A172 (cell line): ENCODE measurements around the gene SSR3. TPM values are rescaled to one million over a fixed set of nuclear protein-coding genes. Genes with fewer than 3 reads are reported as not detected.

ENCODE experiments used
- DNase-seq: peaks from one replicate; pipeline ENCODE4 v3.0.0-alpha.2; 2015; ENCODE audit warnings: low spot score
- total RNA-seq: library from RNA; depleted of rRNA; stranded (reverse); fragments of >200 nt; shearing (Covaris generic); gene quantifications from 2 replicates; pipeline ENCODE4 v1.2.3, GENCODE V29; 2014

SSR3 gene
- total RNA-seq, 1 experiment from 2014 or later, result 285 TPM

DNA sequence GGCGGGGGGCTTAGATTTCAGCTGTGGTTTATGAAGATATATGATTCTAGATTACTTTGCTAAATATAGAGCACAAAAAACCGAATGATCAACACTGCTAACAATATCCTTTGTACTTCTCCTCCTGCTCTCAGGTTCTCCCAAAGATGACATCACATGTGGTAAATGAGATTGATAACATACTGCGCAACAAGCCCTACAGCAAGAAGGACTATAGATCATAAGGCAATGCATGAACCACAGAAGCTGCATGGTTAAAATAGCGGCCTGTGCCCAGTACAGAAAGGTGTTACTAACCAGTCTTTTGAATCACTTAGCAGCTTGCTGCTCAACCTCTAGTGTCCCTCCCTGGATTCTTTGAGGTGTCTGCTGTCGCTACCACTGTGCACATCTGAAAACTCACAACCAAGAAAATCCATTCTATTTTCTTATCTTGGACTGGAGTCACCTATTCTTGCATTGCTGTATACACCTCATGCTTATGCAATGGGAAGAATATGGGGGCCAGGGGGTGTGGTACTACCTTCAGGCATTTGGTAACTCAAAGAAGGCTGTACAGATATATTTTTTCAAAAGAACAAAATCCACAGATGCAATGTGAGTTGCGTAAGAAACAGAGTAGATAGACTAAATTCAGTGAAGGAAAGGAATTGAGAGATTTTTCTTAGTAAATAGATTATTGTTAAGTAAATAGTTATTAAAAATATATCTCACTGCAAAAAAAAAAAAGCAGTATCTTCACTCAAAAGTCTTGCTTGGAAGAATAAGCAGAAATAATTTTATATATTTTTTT lies 18.2 kb downstream of the SSR3 start:
- DNase-seq, result no peak

DNA sequence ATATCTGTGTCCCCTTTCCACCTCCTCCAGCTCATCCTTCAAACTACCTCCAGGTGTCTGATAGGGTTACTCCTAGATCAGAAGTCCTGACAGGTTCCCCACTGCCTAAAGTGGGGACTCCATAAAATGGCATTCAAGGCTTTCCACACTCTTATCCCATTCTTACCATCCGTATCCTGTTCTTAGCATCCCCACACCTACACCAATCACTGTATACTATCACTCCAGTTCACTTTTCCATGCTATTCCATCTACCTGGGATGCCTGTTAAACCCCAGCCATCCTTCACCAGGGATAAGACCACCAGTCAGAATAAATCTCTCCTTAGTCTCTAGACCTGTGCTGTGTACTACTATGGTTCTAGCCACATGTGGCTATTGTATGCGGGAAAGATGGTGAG lies 19.1 kb downstream of the SSR3 start:
- no peak for DNase-seq

DNA sequence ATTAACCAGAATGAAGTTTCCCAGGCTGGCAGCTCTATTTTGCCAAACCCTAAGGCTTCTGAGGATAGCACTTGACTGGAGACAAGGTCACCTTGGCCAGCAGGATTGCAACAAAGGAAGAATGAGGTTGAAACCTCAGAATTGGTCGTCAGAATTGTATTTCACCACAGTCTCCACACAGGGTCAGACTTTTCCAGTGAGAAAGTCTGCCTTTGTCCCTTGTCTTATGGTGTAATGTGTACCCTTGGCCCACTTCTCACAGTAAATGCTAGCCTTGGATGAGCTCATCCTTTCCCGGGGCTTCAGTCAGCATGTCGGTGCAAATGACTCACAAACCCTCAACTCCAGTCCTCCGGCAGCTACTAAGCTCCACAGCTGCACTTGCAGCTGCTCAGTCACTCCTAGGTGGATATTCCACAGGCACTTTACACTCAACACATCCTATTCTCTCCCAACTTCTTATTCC lies 19.7 kb downstream of the SSR3 start:
- peak; percentile 96 for DNase-seq

DNA sequence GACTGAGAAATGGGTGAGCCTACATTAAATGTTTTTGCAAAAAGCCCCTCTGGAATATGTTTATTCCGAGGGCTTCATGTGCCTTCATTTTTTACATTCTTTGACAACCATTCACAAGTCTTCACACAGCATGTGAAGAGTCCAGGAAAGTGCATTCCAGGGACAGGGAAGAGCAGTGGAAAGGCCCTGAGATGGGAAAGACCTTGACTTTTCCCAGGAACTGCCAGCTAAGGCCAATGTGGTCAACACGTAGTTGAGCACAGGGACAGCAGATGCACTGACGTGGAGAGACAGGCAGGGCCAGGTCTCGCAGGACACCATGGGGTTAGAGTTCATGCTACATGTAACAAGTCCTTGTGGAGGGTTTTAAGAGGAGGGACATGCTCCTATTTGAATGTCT lies 21.7 kb downstream of the SSR3 start:
- DNase-seq, result no peak

DNA sequence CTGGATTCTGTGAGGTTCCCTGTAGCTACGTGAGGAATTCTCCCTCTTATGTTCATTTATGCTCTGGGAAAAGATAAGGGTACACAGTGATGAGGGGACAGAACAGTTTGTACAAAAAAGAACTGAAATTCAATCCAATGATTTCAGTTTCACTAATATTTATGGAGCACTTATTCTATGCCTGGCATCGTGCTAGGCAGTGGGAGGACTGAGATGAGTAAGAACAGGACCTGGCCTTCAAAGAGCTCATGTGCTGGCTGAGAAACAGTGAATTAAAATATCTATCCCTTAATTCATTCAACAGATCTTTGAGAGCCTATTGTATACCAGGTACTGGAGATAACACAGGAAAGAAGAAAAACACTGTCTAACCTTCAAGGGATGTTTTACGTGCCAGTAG lies 22.2 kb downstream of the SSR3 start:
- DNase-seq, result no peak

DNA sequence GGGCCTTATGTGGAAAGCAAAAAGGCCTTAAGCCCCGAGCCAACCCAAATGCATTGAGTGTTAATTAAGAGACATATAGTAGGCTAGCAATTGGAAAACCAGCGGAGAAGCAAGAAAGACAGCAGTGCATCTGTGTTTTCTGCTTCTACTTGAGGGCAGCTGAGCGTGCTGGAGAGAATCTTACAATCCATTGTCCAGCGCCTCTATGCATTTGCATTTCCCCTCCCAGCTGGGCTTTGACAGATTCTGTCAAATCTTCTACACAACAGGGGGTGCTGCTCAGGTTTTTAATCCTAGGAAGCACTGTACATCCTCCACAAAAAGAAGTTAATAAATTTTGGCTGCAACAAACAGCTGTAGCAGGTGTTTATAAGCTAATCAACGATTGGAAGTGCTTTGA lies 23.9 kb downstream of the SSR3 start:
- no peak for DNase-seq

DNA sequence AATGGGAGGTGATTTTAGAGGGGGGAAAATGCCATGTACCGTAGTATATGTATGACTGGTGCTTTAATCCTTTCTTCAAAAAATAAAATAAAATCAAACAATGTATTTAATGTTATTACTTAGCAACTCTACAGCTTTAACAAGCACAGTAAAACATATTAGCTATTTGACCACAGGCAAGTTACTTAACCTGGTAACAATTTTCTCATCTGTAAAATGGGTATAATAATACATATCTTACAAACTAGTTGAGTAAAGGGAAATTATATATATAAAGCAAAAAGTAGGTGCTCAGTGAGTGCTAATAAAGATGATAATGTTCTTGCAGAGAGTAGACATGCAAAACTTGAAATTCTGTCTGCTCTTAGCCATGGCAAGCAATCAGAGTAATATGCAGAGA lies 27.9 kb downstream of the SSR3 start:
- no peak for DNase-seq

DNA sequence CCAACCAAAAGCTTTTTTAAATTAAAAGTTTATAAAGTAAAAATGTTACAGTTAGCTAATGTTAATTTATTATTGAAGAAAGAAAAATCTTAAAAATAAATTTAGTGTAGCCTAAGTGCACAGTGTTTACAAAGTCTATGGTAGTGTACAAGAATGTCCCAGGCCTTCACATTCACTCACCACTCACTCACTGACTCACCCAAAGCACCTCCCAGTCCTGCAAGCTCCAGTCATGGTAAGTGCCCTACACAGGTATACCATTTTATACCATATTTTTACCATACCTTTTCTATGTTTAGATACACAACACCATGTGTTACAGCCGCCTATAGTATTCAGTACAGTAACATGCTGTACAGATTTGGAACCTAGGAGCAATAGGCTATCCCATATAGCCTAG lies 29.1 kb downstream of the SSR3 start:
- no peak for DNase-seq

DNA sequence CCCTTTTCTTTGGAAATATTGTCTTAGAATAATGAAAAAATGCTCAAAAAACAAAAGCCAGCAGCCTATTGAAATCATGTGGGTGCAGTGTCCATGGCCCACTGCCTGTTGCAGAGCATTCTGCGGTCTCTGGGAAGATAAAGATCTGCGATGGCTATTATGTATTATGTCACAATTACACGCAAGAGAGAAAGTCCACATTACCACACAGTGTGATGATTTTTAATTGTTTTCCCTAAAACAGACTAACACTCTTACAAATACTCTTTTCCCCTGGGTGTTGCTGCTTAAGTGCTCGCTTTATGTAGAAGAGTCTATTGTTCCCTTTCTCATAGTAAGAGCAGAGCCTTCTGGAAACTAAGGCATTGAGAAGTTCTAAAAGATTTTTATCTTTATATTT lies 32.2 kb downstream of the SSR3 start:
- DNase-seq, result no peak

DNA sequence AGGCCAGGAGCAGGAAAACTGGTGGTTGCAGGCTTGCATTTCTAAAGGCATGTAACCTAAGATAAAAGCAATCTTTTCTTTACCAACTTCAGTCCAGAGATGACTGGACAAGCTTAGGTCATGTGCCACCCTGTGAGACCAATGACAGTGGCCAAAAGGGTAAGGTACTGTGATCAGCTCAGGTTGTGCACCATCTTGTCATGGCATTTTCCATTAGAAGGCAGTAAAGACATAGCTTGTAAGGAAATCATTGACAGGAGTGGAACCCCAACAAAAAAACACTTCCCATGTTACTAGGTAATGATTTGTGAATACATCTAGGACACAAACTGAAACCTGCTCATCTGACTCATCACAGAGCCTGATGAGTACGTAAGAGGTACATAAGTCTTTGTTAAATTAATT lies 35.2 kb downstream of the SSR3 start:
- no peak for DNase-seq

DNA sequence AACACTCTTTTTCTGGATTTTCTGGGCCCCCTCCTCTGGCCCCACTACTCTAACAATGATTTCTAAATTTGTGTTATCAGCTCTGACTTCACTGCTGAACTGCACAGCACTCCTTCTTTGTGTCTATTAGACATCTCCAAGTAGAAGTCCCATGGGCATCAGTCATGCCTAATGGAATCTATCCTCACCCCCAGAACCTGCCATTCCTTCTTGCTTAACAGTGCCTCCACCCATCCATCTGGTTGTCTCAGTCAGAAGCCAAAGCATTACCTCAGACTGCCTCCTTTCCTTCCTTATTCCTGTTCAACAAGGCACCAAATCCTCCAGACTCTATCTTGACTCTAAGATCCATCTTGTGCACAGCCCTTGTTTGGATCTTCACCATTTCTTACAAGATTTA lies 36.2 kb downstream of the SSR3 start:
- DNase-seq, result no peak

DNA sequence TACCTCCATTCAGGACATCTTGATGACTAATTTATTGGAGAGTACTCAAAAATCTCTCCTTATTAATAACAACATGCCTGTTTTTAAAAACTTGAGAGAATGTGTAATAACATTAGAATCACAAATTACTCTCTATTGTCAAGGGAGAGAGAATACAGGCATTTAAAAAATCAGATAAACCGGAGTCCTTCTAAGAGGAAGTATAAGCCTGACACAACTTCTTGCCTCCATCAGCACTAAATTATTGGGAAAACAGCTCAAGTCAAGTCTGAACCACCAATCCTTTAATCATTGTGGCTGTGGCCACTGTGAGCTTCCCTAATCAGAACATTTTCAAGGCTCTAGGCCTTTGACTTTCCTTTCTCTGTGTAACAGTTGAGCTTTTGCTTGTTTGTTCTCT lies 38.0 kb downstream of the SSR3 start:
- no peak for DNase-seq

DNA sequence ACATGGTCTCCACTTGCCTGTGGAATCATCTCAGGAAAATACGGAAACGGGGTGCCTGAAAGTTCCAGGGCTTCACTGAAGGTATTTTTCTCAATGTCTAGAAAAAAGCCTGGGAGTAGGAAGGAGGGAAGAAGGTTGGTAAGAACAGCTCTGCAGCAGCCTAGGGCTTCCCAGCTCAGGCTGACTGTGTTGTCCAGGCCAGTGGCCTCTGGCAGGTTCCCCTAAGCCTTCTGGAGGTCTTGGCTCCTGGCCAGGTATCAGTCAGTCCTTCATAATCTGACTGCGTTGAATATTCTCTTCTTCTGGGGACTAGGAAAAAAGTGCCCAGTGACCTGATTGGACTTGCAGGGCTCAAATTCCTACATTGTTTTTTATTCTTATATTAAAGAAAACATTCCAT lies 38.6 kb downstream of the SSR3 start:
- DNase-seq, result no peak

DNA sequence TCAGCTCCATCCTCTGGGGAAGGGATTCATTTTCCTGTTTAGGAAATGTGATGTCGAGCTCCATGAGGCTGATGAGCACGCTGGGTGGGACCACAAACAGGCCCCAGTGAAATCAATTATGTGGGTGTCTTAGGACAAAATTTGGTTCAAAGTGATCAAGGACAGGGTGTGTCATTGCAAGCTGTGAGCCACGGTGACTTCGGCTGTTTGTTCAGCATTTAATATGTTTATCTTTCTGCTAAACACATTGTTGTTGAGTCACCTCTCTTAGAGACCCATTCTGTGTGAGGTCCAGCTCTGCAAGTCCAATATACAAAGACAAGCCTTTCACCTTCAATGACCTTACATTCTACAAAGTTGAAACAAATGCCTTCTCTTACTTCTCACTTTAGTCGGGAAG lies 41.3 kb downstream of the SSR3 start:
- DNase-seq, result peak; percentile 19

DNA sequence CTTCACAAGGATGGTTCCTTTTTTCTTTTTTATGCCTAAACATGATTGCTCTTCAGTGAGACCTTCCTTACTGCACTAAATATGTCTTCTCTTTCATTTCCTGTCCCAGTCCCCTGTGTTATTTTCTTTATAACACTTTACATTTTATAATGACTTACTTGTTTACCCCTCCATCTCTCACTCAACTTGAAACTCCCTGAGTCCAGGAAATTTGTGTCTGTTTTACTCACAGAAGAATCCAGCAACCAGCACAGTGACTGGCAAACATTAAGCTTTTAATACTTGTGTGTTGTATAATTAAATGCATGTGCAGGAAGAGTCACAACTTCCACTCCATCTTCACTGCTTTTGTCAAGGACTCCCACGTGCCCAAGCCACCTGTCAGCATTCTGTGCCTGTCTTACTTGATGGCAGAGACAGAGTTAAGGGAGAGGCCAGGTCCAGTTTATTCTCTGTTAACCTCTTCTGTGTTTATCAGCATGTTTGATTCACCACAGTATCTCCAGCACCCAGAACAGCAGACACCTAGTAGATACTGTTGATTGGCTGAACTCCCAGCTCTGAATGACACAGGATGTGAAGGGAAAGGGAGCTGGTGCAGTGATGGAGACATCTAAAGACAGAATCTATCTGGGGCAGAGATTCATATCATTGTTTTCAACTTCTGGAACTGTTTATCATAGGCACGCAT lies 42.8 kb downstream of the SSR3 start:
- DNase-seq, result no peak

DNA sequence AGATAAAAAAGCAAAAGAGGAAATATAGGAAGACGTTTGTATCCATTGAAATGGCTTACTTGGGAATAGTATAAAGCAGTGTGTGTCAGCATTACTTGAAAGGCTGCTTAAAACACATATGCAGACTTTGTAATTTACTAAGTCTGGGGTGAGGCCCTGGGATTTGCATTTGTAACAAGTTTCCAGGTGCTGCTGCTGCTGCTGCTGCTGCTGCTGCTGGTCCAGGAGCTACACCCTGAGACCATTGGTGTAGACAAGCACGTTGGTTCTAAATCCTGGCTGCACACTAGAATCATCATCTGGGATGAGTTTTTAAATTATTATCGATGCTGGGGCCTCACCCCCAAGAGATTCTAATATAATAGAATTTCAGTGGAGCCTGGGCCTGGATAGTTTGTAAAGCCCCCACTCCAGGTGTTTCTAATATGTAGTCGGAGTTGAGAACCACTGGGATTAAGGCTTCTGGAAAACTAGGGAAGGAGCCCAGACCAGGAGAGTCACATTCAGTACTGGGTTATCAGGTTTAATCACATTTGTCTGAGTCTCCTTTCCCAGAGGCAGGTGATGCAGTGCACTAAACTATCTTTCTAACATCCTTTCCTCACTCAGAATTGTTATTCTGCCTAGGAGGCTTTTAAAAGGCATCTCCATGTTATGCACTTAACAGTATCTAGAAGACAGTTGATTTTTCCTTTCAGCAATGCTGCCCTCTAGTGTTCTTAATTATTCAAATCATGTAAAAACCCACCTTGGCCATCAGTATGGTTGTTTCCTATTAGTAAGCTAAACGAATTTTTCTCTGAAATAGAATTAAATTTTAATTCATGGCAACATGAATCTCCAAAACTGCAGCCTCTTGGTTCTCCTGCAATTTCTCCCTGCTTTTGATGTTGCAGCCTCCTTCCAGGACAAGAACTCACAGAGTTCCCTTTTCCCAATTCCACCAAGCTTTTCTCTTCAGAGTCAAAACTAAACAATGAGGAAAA lies 45.4 kb downstream of the SSR3 start:
- DNase-seq, result peak; percentile 61

DNA sequence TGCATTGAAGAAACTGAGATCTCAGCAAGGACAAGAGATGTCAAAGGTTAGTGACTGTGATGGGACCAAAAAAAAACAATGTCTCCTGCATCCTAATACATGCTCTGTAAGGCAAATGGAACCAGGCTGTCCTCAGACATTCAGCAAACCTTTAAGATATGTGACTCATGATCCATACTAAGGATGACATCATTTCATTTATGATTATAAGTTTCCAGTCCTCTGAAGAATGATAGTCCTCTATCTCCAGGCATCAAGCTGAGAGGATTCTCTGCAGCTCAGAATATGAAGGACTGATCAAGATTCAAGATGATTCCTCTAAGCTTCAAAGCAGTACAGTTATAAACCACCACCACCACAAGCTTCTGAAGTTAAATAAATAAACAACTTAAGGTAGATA lies 47.6 kb downstream of the SSR3 start:
- DNase-seq, result no peak

DNA sequence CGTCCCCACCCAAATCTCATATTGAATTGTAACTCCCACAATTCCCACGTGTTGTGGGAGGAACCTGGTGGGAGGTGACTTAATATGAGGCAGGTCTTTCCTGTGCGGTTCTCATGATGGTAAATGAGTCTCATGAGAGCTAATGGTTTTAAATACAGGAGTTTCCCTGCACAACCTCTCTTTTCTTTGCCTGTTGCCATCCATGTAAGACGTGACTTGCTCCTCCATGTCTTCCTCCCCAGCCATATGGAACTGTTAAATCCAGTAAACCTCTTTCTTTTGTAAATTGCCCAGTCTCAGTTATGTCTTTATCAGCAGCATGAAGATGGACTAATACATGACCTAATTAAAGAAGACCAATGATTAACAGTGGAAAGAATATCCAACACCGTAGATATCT lies 56.6 kb downstream of the SSR3 start:
- DNase-seq, result no peak

DNA sequence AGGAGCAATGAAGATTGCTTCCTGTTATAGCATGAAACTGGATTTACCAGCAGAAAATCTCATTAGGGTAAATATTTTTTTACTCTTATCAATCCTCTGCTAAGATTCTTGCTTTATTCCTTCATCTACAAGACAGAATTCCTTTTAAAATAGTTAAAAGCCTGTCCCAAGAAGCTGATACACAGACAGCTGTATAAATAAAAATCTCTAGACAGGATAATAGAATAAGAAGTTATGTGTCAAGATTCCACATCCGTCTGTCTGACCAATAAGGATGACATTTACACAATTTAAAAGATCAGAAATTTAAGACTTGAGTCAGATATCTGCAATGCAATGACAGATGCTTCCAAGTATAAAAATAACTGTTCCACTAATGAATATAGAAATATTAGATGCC lies 57.6 kb downstream of the SSR3 start:
- DNase-seq, result no peak

DNA sequence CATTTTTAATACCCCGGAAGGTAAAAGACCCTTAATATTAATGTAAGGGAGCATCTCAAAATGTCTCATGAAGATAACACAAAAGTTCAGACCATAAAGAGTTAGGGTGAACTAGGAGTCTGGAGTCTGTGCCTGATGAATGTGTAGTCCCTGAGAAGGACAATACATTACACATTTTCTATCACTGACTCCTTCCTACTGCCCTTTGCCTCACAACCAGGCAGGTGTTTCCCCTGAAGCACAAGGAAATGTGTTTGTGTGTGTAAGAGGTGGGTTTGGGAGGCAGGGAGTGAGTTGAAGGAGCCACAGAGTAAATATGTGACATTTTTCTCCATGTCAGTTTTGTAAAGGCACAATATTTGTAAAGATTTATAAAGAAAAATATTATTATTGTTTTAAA lies 59.1 kb downstream of the SSR3 start:
- DNase-seq, result no peak

DNA sequence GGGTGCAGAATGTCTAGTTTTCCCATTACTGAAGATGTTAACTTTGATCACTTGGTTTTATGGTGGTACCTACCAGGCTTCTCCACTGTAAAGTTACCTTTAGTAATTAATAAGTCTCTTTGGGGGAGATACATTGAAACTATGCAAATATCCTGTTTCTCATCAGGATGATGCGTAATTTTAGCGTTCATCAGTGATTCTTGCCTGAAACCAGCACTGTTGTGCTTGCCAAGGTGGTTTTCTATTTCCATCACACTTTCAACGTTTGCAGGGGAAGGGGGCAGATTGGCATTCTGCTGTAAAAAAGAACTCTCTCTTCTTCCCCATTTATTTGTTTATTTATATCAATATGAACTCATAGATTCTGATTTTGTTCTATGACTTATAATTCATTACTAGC lies 61.0 kb downstream of the SSR3 start:
- DNase-seq, result no peak

DNA sequence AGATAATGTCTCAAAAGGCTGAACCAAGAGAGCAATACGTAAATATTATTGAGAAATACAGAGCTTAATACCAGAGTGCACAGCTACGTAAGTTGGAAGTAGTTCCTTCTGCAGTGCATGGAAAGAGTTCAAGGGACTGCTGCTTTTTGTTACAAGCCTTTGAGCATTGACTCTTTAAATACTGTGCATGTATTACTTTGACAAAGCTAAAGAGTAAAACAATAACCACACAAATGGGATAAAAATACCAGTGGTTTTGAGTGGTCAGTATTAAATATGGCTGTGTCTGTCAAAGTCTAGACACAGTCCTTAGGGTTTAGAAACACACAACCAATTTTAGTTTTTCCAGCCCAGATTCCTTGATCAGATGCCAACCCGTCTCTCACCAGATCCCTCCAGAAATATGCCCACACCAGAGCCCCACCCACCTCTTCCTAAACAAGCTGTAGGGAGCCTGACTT lies 62.1 kb downstream of the SSR3 start:
- no peak for DNase-seq
